Hindlimb muscle (tissue), 1 donor: Measurements from ENCODE around the gene MT1F. TPM values are rescaled to one million over a fixed set of nuclear protein-coding genes. Genes with fewer than 3 reads are reported as not detected.
"Not testable (repeated sequence)": the region's sequence is repeated elsewhere in the genome, so short reads cannot be mapped to it uniquely, and the experiment has no call there.

ENCODE experiments used
- DNase-seq: peaks from one replicate; pipeline ENCODE4 v3.0.0-alpha.2; 2013
- polyA plus RNA-seq: library from polyadenylated mRNA; unstranded; fragments of 120-200 nt; gene quantifications from one replicate; pipeline ENCODE4 v1.2.1, GENCODE V29; 2013; ENCODE audit not compliant: insufficient read length

MT1F gene
- polyA plus RNA-seq, 1 donor = 1.4 TPM

DNA sequence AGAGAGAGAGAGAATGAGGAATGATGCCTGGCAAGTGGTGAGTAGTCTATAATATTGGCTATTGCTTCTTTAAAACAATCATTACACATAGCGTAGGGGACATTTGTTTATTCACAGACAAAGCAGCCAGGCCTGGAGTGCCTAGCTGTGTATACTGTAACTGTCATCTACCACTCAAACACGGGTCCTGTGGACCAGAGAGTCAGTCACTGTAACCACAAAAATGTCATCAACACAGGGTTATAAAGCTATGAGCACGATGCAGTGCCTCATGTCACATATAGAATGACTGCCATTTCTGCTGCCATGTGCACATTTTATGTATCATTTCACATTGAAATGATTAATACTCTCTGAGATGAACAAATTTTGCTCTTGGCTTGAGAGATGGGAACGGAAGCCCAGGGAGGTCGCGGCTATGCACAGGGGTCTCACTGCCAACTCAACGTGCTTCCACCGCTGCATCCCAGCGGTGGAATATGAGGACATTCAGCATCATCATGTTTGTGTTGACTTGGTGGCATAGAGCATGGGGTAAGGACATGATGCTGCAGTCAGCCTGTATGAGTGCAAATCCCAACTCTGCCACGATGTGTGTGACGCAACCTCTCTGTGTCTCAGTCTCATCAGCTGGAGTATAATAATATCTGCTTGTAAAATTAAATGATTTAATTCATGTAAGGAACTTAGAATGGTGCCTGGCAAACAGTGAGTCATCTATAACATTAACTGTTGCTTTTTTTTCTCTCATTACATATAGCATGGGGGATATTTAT lies 15.2 kb downstream of the MT1F start:
- no peak for DNase-seq

DNA sequence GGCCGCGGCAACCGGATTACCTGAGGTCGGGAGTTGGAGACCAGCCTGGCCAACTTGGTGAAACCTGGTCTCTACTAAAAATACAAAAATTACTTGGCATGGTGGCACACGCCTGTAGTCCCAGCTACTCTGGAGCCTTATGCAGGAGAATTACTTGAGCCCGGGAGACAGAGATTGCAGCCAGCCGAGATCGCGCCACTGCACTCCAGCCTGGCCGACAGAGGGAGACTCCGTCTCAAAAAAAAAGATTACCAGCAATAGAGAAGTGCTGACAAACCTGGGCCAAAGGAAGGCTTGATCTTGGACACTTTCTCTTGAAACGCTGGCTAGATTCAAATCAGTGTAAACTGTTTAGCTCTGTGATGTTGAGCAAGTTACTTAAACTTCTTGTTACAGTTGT lies 16.2 kb downstream of the MT1F start:
- no peak for DNase-seq

DNA sequence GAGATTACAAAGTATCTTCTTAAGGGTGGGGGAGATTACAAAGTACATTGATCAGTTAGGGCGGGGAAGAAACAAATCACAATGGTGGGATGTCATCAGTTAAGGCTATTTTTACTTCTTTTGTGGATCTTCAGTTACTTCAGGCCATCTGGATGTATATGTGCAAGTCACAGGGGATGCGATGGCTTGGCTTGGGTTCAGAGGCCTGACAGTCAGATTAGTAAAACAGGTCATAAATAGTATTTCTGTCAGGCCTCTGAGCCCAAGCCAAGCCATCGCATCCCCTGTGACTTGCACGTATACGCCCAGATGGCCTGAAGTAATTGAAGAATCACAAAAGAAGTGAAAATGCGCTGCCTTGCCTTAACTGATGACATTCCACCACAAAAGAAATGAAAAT lies 16.8 kb downstream of the MT1F start:
- DNase-seq = not testable (repeated sequence)

DNA sequence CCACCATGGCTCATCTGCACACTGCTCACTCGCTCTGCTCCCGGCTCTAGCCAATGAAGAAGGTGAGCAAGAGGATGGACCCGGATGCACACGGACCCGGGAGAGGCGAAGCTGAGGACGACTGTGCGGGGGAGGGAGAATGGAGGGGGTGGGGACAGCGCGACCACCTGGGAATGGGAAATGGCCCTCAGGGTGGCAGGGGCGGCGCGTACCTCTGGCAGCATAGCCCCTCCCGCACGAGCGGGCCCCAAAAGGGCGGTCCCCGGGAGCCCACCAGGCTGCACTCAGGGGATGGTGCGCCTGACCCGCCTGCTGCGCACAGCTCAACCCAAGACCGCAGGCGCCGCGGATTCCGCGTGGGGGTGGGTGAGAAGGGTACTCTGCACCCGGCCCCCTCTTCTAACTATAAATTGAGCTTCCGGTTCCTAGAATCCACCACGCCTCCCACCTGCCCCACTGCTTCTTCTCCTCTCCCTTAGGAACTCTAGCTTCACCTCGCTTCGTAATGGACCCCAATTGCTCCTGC lies 18.0 kb downstream of the MT1F start:
- no peak for DNase-seq

DNA sequence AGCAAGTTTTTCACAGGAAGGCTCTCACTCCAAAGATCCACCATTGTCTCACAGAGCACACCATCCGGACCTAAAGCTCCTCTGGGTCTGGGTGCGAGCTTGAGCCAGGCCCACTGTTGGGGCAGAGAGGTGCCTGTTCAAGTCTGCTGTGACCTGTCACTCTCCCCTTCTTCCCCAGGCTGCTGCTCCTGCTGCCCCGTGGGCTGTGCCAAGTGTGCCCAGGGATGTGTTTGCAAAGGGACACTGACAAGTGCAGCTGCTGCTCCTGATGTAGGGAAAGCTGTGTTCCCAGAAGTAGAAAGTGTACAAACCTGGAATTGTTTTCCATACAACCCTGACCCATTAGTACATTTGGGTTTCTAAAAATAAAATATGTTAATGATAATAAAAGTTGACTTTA lies 19.7 kb downstream of the MT1F start:
- DNase-seq = no peak

DNA sequence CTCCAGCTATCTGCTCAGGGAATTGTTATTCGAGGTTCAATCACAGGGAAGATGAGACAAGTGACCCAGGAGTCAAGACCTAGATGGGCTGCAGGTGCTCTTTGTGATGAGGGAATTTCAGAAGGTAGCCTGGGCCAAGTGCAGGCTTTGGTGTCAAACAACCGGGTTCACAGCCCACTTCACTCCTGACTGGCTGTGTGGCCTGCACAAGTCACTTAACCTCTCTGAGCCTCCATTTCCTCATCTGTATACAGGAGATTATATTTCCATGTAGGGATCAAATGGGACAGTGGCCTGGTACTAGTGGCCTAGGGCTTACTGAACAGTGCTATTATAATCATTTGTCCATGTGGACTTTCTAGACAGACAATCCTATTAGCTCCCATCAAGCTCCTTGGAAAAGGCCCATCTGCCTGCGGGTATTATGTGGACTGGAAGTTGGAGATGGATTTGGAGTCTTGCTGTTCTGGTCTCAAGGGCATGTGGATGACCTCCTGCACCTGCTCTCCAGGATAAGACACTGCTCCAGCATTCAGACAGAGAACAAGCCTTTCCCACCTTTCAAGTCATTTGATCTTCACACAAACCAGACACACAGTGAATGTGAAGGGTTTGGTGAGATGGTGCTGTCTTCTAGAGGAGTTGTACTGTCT lies 21.4 kb downstream of the MT1F start:
- no peak for DNase-seq

DNA sequence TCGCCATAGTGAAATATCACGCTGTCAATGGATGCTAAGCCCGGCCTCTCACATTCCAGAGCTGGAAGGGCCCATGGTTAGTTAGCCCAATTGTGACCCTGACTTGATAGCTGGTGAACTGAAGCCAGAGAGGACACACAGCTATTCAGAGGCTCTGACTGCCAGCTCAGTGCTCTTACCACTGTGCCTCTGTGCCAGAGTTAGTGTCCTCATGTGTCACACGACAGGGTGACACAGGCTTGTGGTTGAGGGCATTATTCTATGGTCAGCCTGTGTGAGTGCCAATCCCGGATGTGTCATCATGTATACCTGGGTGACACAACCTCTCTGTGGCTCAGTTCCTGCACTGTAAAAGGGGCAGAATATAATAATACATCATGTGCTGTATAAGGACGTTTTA lies 22.1 kb downstream of the MT1F start:
- DNase-seq = no peak

DNA sequence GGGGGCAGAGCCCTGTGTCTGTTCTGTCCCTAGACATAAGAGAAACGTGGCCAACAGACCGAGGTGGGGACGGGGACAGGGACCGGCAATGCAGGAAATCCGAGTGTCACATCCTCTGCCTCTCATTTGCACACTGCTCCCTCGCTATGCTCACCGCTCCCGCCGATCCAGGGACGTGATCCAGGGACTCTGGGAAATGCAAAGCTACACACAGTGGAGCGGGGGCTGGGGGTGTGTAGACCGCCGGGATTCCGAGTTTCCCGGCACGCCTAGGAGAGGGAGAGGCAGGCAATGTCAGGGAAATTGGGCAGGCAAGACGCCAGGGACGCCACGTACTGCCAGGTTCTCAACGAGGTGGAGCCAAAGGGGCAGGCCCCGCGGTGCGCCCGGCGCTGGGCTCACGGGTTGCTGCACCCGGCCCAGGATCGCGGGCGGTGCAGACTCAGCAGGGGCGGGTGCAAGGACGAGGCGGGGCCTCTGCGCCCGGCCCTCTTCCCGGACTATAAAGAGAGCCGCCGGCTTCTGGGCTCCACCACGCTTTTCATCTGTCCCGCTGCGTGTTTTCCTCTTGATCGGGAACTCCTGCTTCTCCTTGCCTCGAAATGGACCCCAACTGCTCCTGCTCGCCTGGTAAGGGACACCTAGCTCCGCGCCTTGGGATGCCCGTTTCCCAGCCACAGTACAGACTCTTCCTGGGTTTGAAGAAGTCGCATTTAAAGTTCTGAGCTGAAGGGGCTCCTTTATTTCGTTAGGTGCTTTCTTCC lies 24.4 kb downstream of the MT1F start, which contains the start of gene MT1X:
MT1X (plus strand) TSS at position 532 of the 764 bp plus-strand sequence; CDS start at position 603, 71 bp downstream.
- peak; percentile 89 for DNase-seq

DNA sequence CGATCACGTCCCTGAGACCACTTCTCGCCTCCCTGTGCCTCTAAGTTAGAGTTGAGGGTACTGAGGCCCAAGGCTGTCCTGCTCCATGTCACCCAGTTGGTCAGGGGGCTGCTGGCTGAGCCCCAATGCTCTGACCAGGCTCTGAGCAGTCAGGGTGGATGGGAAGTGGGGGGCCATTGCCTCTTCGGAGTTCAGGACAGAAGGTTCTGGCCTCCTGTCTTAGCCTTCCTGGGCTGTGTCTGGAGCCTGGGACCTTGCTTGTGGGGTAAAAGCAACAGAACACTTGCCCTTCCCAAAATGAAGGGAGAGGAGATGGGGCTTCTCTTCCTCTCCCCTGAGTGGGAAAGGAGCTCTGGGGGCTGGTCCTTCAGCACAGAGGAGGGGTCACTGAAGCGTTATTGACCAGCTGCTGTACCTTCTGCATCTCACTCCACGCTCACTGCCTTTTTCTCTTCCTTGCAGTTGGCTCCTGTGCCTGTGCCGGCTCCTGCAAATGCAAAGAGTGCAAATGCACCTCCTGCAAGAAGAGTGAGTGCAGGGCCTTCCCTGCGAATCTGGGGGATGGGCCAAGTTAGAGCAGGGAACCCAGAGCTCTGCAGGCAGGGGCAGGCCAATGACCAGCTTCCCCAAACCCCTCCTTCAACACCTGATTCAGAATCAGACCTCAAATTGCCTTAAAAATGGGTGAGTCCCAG lies 25.1 kb downstream of the MT1F start:
- no peak for DNase-seq

DNA sequence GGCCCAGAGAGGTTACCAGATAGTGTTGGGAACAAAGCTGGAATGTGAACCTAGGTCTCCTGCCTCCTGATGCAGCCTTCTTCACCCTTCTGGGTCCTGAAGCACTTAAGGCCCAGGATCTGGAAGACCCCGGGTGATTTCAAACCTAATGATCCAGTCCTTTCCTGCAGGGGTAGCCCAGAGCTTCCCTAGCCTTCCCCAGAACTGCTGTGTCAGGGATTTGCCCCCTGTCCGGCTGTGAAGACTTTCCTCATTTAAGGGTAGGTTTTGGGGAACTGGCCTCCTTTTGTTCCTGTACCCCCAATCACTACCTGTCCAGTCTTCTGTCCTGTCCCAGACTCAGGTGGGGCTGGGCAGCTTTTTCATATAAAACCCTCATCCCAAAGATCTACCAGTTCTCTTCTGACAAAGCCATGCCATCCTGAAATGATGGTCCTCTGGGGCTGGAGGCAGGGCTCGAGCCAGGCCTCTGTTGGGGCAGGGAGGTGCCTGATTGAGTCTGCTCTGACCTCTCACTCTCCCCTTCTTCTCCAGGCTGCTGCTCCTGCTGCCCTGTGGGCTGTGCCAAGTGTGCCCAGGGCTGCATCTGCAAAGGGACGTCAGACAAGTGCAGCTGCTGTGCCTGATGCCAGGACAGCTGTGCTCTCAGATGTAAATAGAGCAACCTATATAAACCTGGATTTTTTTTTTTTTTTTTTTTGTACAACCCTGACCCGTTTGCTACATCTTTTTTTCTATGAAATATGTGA lies 25.8 kb downstream of the MT1F start:
- no peak for DNase-seq

DNA sequence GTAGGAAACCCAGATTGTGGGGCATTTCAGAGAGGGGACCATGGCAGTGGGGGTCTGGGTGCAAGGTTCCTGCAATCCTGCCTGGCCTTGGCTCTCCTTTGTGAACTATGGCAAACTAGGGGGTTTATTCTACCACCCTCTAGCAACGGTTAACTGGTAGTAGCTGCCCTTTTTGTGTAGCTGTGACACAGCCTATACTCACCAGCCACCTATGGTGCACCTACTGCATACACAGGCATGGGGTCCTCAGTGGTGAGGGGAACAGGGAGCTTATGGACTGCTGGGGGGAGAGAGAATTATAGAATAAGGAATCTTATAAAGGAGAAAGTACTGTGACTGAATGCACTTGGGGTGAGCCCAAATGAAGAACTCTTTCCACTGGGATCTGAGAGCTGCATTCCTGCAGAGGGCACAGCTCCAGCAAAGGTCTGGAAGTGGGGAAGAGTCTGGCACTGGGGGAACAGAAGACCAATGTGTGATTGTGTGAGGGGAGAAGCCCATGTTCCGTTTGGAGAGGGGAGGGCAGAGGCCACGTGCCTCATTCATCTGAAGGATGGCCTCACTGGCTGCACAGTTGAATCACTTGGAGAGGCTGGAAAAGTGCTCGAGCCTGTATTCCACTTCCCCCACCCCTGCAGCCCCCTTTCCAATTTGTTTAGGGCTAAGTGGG lies 26.6 kb downstream of the MT1F start:
- no peak for DNase-seq

DNA sequence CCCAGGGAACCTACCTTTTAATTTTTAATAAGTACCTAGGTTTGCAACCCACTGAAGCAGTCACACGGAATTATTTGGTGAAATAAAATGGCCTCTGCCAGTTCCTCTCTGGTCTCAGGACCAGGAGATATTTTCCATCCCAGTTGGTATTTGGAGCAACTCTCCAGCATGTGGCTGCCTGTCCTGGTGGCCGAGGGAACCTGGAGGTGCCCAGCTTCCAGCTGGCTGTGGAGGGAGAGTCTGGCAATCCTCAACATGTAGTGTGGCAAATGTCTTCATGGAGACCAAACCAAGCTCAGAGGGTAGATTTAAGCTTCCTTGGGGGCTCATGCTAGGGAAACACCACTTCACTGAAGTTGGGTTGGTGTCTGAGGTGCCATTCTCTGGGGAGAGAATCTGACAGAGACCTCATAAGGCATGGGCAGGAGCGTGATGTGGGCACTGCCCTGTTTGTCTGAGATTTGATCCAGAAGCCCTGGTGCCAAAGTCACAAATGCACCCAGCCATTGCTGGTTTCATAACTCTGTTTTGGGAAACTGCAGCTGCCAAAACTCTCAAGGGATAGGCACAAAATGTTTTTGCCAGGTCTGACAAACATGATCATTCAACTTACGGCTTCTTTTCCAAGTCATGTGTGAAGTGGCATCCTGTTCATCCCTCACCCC lies 27.3 kb downstream of the MT1F start:
- DNase-seq = no peak

DNA sequence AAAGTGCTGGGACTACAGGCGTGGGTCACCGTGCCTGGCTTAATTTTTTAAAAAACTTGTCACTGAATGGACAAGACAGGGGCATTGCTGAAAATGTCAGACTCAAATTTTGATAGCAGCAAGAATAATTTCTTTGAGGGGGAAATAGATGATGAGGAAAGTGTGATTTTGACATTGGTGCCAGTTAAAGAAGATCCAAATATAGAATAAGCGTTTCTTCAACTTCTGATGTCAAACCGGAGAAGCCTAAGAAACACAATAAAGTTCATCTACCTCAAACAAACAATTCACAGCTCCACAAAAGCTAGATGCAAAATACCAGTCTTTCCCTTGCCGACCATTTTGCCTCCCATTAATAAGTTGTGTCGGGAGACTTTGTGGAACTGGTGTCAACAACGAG lies 29.0 kb downstream of the MT1F start:
- DNase-seq = no peak

DNA sequence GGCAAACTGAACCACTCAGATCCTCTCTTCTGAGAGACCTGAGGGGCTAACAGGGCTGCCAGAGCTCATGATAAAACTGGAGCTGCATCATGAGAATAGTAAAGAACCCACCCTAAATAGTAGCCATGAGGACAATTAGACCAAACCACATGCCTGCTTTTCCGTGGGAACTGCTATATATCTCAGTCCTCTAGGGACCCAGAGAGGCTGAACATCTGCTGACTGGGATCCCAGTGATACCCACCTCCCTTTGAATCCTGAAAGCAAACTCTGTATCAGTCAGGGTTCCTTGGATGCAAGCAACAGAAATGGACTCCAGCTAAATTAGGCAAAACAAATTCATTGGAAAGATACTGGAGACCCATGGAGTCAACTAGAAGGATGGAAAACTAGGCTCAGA lies 31.0 kb downstream of the MT1F start:
- no peak for DNase-seq

DNA sequence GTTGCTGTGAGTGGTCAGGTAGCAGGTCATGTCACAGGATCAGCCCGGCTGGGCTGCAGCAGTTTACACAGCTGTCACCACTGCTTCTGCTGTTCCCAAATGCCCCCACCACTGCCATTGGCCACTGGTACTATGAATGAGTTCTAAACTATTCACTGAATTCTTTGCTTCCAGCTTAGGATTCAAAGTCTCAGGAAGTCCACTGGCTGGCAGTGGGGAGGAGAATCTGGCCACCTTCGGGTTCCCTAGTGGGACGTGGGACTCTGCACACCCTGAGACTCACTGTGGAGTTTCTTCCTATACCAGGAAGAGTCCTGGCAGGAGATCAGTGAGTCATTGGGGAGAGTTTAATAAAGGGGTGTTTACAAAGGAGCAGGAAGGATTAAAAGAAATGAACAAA lies 31.4 kb downstream of the MT1F start:
- DNase-seq = no peak

DNA sequence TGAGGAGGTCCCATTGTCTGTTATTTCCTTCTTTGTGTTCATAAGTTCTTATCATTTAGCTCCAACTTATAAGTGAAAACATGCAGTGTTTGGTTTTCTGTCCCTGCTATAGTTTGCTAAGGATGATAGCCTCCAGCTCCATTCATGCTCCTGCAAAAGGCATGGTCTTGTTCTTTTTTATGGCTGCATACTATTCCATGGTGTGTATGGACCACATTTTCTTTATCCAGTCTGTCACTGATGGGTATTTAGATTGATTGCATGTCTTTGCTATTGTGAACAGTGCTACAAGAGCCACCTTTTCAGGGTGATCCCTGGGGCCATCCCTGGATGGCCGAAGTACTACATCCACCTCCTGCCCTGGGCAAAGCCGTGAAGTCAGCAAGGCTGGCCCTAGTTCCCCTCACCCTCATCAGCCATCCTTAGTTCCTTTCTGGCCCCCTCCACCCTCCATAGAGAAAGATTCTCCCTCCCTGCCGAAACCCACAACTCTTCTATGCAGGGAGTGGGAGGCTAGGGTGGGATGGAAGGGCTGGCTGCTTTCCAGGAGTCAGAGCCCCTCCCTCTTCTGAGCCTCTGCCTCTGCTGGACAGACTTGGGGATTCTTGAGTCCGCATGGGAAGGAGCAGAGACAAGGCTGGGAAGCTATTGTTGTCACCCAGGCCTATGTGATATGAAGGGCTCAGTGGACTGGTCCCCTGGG lies 32.8 kb downstream of the MT1F start:
- DNase-seq = no peak

DNA sequence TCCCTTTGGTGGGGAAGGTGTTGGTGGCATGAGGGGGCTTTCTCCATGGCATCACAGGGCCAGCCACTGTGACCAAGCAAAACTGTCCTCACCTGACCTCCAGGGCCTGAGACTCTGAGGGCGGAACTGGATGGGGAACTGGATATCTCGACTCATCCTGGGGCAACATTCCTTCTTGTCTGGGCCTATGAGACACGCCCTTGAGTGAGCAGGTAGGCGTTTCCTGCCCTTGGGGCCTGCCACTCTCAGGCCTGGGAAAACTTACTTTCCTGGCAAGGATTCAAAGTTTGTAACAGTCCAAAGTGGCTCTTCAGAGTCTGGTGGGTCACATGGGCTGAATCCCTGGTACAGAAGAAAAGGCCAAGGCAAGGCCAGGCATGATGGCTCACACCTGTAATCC lies 34.1 kb downstream of the MT1F start:
- no peak for DNase-seq

DNA sequence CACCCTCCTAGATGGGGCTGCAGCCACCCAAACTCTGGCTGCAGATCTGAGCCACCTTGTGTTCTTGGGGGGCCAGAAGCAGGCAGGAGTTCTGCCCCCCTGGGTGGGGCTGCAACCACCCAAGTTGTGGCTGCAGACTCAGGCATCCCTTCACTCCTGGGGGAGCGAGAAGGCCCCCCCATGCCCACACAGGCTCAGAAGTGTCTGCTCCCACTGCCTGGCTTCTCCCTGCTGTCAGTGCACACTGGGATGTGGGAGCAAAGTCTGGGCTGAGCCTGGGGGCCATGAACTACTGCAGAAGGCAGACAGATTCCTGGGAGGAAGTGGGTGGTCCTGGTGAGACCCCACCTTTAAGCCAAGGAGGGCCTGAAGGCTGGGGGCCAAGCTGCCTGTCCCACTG lies 37.5 kb downstream of the MT1F start:
- DNase-seq = no peak

DNA sequence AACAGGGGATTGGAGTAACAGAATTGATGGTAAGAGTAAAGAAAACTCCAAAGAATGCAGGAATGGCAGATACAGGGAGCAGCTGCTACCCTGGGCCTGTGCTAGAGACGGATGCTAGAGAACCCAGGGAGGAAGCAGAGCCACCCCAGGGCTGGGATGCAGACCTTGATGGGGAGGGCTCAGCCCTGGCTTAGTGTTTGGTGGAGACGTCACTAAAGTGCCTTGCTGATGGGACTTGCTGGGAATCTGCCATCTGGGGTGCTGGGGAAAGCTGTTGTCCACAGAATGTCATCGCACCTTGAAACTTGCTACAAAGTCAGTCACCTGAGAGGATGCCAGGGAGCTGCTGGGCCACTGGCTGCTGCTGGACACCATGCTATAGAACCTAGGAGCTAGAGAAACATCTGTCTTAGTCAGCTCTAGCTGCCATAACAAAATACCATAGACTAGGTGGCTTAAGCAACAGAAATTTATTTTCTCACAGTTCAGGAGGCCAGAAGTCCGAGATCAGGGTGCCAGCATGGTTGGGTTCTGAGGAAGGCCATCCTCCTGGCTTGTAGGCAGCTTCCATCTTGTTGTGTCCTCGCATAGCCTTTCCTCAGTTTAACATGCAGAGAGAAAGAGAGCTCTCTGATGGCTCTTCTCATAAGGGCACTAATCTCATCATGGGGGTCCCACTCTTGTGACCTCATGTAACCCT lies 39.8 kb downstream of the MT1F start:
- DNase-seq = no peak
